GM19023 (cell line): ENCODE data around the gene UNC5B.

ENCODE experiments used
- ATAC-seq: cut with Tn5 transposase; IDR thresholded peaks from one replicate; pipeline ENCODE4 v1.9.1; 2021; ENCODE audit warnings: mild to moderate bottlenecking, moderate library complexity; ENCODE audit not compliant: unreplicated experiment

The UNC5B gene

DNA sequence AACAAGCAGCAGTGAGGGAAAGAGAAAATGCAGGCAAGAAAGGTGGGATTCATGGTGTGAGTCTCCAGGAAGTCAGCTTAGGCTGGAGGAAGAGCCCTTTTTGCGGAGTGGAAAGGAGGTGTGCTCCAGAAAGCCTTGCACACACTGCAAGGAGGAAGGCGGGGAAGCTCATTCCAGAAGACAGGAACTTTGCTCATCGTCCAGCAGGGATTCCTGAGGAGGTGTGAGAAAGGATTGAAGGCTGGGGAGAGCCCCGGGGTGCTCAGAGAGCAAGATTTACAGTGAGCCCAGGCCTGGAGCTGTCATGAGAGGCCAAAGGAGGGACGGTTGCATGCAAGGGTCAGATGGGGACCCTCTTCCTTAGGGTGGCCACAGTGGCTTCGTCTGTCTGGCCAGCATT is 124.3 kb downstream of the UNC5B start:
- ATAC-seq = no peak

DNA sequence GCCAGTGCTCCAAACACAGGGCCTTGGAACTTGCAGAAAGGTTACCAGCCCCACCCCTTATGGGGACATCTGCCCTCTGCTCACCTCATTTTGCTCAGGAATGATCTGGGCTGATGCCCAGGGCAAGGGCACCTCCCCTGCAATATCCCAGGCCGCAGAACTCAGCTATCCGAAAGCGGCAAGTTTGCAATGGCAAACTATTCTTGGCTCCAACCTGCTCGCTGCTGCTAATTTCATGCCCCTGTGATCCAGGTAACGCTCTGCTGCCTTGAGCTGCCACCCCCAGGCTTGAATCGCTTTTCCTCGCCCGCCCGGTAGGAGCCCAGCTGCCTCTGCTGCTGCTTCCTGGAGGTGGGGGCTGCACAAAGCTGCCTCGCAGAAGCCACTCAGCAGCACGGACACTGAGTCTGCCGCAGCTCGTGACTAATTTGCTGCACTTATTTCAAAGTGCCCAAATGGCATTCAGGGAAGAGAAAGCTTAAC is 124.9 kb downstream of the UNC5B start:
- ATAC-seq = no peak

- ATAC-seq = no peak
Measured at GRCh38 chr10:71338728-71339495, 126.5 kb downstream of the UNC5B start.

- ATAC-seq = no peak
Measured at GRCh38 chr10:71339796-71340589, 127.6 kb downstream of the UNC5B start.

- no peak for ATAC-seq
Measured at GRCh38 chr10:71342573-71343391, 130.4 kb downstream of the UNC5B start.

GRCh38 chr10:71343392-71343773 is 131.0 kb downstream of the UNC5B start:
- ATAC-seq = no peak

- ATAC-seq = no peak
Measured at GRCh38 chr10:71344154-71344925, 132.0 kb downstream of the UNC5B start.

DNA sequence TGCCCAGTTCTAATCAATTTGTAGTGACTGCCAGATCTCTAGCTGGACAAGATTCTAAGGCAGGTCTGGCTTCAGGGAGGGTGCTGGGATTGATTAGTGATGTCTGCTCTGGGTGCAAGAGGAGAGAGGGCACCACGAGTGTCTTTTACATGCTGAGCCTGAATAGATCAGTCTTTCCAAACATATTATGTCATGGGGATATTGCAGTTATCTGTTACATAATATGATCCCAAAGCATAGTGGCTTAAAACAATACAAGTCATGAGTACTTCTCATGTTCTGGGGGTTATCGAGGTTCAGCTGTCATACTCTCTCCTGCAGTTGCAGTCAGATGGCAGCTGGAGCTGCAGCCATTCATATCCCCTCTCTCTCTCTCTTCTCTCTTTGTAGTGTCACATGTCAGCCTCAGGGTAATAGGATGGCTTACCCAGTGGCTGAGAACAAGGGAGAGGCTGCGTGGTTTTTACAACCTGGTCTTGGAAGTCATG is 132.7 kb downstream of the UNC5B start:
- ATAC-seq = no peak

DNA sequence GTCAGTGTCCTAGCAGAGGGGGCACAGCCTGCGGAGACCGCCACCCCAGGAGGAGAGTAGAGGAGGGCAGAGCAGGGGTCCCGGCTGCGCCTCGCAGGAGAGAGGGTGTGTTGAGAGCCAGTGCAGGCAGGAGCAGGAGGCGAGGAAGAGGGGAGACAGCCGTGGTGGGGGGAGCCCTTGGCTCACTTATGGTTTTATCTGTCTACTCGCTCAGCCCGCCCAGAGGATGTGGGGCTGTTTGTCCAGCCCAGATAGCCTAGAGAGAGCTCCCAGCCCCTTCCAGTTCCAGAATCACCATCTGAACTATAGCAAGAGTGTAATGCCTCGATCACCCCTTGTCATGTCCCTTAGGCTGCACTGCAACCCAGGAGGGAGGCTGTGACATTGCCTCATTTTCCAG is 133.3 kb downstream of the UNC5B start:
- ATAC-seq = no peak

DNA sequence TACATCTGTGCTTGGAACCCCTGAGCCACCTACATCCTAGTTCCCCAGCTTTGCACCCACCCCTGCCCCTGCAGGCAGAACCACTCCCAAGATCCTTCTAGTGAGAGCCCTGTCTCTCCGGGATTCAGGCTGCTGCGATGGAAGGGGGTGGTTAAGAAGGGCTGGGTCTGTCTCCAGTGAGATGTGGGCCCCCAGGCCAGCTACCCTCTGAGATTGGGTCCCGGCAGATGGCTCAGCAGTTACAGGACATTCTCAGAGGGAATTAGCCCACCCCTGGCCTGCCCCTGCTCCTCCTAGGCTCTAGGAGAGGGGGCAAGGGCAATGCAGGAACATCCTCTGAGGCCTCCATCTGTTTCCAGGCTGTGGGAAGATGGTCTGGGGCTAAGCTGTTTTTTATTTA is 134.4 kb downstream of the UNC5B start:
- ATAC-seq = no peak

- ATAC-seq = no peak
Measured at GRCh38 chr10:71347587-71348395, 135.4 kb downstream of the UNC5B start.

- ATAC-seq = no peak
Measured at GRCh38 chr10:71348850-71349249, 136.5 kb downstream of the UNC5B start.

- ATAC-seq = no peak
Measured at GRCh38 chr10:71349406-71349805, 137.0 kb downstream of the UNC5B start.

DNA sequence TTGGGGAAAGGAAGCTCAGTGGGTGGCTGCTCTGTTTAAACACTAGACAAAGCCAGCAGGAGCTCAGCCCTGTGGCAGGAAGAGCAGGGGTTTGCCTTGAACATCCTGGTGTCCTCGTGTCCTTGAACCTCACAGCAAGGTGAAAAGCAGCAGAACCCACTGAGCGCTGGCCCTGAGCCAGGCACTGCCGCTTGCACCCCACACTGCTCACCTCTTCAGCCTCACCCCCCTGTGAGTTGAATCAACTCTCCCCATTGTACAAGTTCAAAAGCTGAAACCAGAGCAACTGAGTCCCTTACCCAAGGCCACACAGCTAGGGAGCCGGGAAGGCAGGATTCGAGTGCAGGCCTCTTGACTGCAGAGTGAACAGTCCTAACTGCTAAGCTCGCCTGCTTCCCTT is 138.7 kb downstream of the UNC5B start:
- ATAC-seq = no peak

DNA sequence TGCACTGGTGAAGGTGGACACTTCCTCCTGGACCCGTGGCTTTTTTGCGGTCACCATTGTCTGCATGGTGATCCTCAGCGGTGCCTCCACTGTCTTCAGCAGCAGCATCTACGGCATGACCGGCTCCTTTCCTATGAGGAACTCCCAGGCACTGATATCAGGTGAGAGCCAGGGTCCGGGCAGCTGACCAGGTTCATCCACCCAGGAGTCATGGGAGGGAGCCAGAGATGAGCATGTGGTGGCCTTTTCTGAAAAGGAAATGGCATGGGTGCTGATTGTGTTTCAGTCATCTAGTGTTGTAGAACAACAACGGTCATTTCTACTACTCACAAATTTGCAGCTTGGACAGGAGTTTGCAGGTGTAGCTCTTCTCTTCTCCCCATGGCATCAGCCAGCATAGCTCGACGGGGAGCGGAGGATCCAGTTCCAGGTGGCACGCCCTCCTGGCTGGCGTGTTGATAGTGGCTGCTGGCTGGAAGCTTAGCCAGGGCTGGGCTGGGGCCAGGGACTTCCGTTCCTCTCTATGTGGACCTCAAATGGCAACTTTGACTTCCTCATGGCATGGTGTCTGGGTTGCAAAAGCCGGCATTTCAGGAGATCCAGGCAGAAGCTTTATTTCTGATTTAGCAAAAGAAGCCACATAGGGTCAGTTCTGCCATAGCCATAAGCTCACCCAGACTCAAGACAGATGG is 139.4 kb downstream of the UNC5B start:
- no peak for ATAC-seq
